ENCODE results near the gene ASCL2. TPM values are rescaled to one million over a fixed set of nuclear protein-coding genes. Genes with fewer than 3 reads are reported as not detected.

ASCL2 gene
- total and polyA plus RNA-seq, 12 donors = 0.15 to 2.7 (median 0.25) TPM; not detected in 4

GRCh38 chr11:2263071-2263565 is 7.3 kb downstream of the ASCL2 start:
- ATAC-seq = no peak
- 82 to 91% methylated on average over 10 of the region's 10 CpGs for WGBS, 2 donors
- Histone ChIP-seq H3K27ac (no peak overlapping the region), H3K4me3 (no peak overlapping the region), H3K9me3 (no peaks in the 10 kb centered on the region), H3K36me3 (no peaks in the 10 kb centered on the region), H3K27me3 (peaks cover 0 to 43% (median 32%) of the 10 kb centered on the region in 7 donors), H3K4me1 (peaks cover 0 to 14% (median 0%) of the 10 kb centered on the region in 9 donors)
- TF ChIP-seq CTCF (IDR thresholded peaks at IDR 0.05) = no peak
- DNase-seq = no peak
- intact Hi-C loops (cut with DNase I) = loop anchor here in 1 of 10 donors (1.0 kb wide), 1 partner anchor 22 kb away; no protein-coding TSS in a partner anchor

- WGBS, 2 donors = 90 to 91% methylated on average over 18 of the region's 18 CpGs
- H3K4me1 ChIP-seq = peaks cover 0 to 14% (median 0%) of the 10 kb centered on the region in 9 donors
- DNase-seq (no peak), ATAC-seq (no peak)
- no peak overlapping the region for H3K4me3 ChIP-seq
- intact Hi-C loops (cut with DNase I) = loop anchor here in 1 of 10 donors (1.0 kb wide), 1 partner anchor 23 kb away; no protein-coding TSS in a partner anchor
- H3K27ac ChIP-seq = no peak overlapping the region
- H3K27me3 ChIP-seq = peaks cover 0 to 37% (median 26%) of the 10 kb centered on the region in 7 donors
- no peaks in the 10 kb centered on the region for H3K9me3 ChIP-seq
- no peaks in the 10 kb centered on the region for H3K36me3 ChIP-seq
- no peak for TF ChIP-seq CTCF (IDR thresholded peaks at IDR 0.05)
Observed at GRCh38 chr11:2262301-2263070, 7.9 kb downstream of the ASCL2 start.

GRCh38 chr11:2261436-2262230 is 8.8 kb downstream of the ASCL2 start:
- Histone ChIP-seq H3K4me1 (peaks cover 0 to 14% (median 0%) of the 10 kb centered on the region in 9 donors), H3K36me3 (no peaks in the 10 kb centered on the region), H3K27me3 (peaks cover 0 to 35% (median 22%) of the 10 kb centered on the region in 7 donors), H3K9me3 (no peaks in the 10 kb centered on the region), H3K27ac (no peak overlapping the region), H3K4me3 (no peak overlapping the region)
- DNase-seq = no peak
- intact Hi-C loops (cut with DNase I) = no loop called here
- no peak for ATAC-seq
- TF ChIP-seq CTCF (IDR thresholded peaks at IDR 0.05) = no peak
- WGBS, 2 donors = 72 to 81% methylated on average over 21 of the region's 21 CpGs
